Rectal smooth muscle tissue (tissue), 1 donor: ENCODE measurements around the gene SLC35F6.
"Not testable (repeated sequence)": the region's sequence is repeated elsewhere in the genome, so short reads cannot be mapped to it uniquely, and the experiment has no call there.

Source experiments
- H3K27ac ChIP-seq: one replicate; pipeline ENCODE4 v1.7.0; 2013; ENCODE audit warnings: low read depth, low read length, inconsistent platforms
- H3K27me3 ChIP-seq: one replicate; pipeline ENCODE4 v1.7.0; 2013; ENCODE audit warnings: low read length; ENCODE audit not compliant: control insufficient read depth, insufficient read depth
- H3K36me3 ChIP-seq: one replicate; pipeline ENCODE4 v1.7.0; 2013; ENCODE audit warnings: low read length; ENCODE audit not compliant: control insufficient read depth, insufficient read depth
- H3K4me1 ChIP-seq: one replicate; pipeline ENCODE4 v1.7.0; 2013; ENCODE audit warnings: low read length; ENCODE audit not compliant: control insufficient read depth, insufficient read depth
- H3K4me3 ChIP-seq: one replicate; pipeline ENCODE4 v1.7.0; 2013; ENCODE audit warnings: low read length
- H3K9ac ChIP-seq: one replicate; pipeline ENCODE4 v1.7.0; 2013; ENCODE audit warnings: low read length

SLC35F6 gene

GRCh38 chr2:26750467-26750866 lies 13.6 kb upstream of the SLC35F6 start:
- H3K27ac ChIP-seq, H3K36me3 ChIP-seq, H3K27me3 ChIP-seq, H3K4me1 ChIP-seq, H3K4me3 ChIP-seq, H3K9ac ChIP-seq: not testable (repeated sequence)

- H3K27ac ChIP-seq: no peak overlapping the region
- no peaks in the 10 kb centered on the region for H3K36me3 ChIP-seq
- H3K4me1 ChIP-seq: no peaks in the 10 kb centered on the region
- no peak overlapping the region for H3K9ac ChIP-seq
- no peak overlapping the region for H3K4me3 ChIP-seq
- H3K27me3 ChIP-seq: no peaks in the 10 kb centered on the region
Observed at GRCh38 chr2:26752656-26753055, 11.4 kb upstream of the SLC35F6 start.

- no peak overlapping the region for H3K4me3 ChIP-seq
- peaks cover 6% of the 10 kb centered on the region for H3K4me1 ChIP-seq
- H3K9ac ChIP-seq: no peak overlapping the region
- no peaks in the 10 kb centered on the region for H3K27me3 ChIP-seq
- no peaks in the 10 kb centered on the region for H3K36me3 ChIP-seq
- no peak overlapping the region for H3K27ac ChIP-seq
Observed at GRCh38 chr2:26754539-26754938, 9.5 kb upstream of the SLC35F6 start.

- Histone ChIP-seq H3K27me3 (no peaks in the 10 kb centered on the region), H3K9ac (no peak overlapping the region), H3K4me3 (no peak overlapping the region), H3K36me3 (no peaks in the 10 kb centered on the region), H3K4me1 (peaks cover 6% of the 10 kb centered on the region), H3K27ac (no peak overlapping the region)
Observed at GRCh38 chr2:26754972-26755670, 9.0 kb upstream of the SLC35F6 start.

- H3K27me3 ChIP-seq: no peaks in the 10 kb centered on the region
- no peak overlapping the region for H3K27ac ChIP-seq
- no peak overlapping the region for H3K4me3 ChIP-seq
- H3K36me3 ChIP-seq: no peaks in the 10 kb centered on the region
- peaks cover 6% of the 10 kb centered on the region for H3K4me1 ChIP-seq
- H3K9ac ChIP-seq: no peak overlapping the region
Observed at GRCh38 chr2:26756337-26756736, 7.7 kb upstream of the SLC35F6 start.

GRCh38 chr2:26757873-26758789 lies 6.0 kb upstream of the SLC35F6 start:
- peaks cover 6% of the 10 kb centered on the region for H3K4me1 ChIP-seq
- H3K36me3 ChIP-seq: no peaks in the 10 kb centered on the region
- no peaks in the 10 kb centered on the region for H3K27me3 ChIP-seq
- H3K27ac ChIP-seq: no peak overlapping the region
- H3K9ac ChIP-seq: no peak overlapping the region
- no peak overlapping the region for H3K4me3 ChIP-seq

GRCh38 chr2:26758790-26759321 lies 5.2 kb upstream of the SLC35F6 start:
- Histone ChIP-seq H3K4me1 (peaks cover 6% of the 10 kb centered on the region), H3K4me3 (no peak overlapping the region), H3K27ac (no peak overlapping the region), H3K36me3 (no peaks in the 10 kb centered on the region), H3K27me3 (no peaks in the 10 kb centered on the region), H3K9ac (no peak overlapping the region)

GRCh38 chr2:26759845-26760244 lies 4.2 kb upstream of the SLC35F6 start:
- Histone ChIP-seq H3K9ac (no peak overlapping the region), H3K36me3 (no peaks in the 10 kb centered on the region), H3K4me1 (peaks cover 6% of the 10 kb centered on the region), H3K27me3 (no peaks in the 10 kb centered on the region), H3K4me3 (no peak overlapping the region), H3K27ac (no peak overlapping the region)

GRCh38 chr2:26760991-26761390 lies 3.1 kb upstream of the SLC35F6 start:
- not testable (repeated sequence) for H3K27me3 ChIP-seq, H3K27ac ChIP-seq, H3K9ac ChIP-seq, H3K4me3 ChIP-seq, H3K36me3 ChIP-seq
- peaks cover 10% of the 10 kb centered on the region for H3K4me1 ChIP-seq

- no peaks in the 10 kb centered on the region for H3K36me3 ChIP-seq
- H3K27ac ChIP-seq: no peak overlapping the region
- no peaks in the 10 kb centered on the region for H3K27me3 ChIP-seq
- H3K9ac ChIP-seq: no peak overlapping the region
- H3K4me3 ChIP-seq: no peak overlapping the region
- H3K4me1 ChIP-seq: peaks cover 9% of the 10 kb centered on the region
Observed at GRCh38 chr2:26763019-26763418, 1.1 kb upstream of the SLC35F6 start.

- Histone ChIP-seq H3K4me3 (peak overlapping the region; percentile 92), H3K4me1 (peaks cover 4% of the 10 kb centered on the region), H3K36me3 (no peaks in the 10 kb centered on the region), H3K27ac (peak overlapping the region; percentile 75), H3K27me3 (no peaks in the 10 kb centered on the region), H3K9ac (peak overlapping the region; percentile 87)
Observed at GRCh38 chr2:26764906-26765305, 822 bp downstream of the SLC35F6 start.

GRCh38 chr2:26765475-26766200 lies 1.6 kb downstream of the SLC35F6 start:
- H3K4me3 ChIP-seq: peak overlapping the region; percentile 92
- peaks cover 5% of the 10 kb centered on the region for H3K4me1 ChIP-seq
- no peaks in the 10 kb centered on the region for H3K36me3 ChIP-seq
- H3K9ac ChIP-seq: no peak overlapping the region
- no peak overlapping the region for H3K27ac ChIP-seq
- H3K27me3 ChIP-seq: no peaks in the 10 kb centered on the region
